Prostate gland (tissue), 2 donors: ENCODE results near the gene APBA1. TPM values are rescaled to one million over a fixed set of nuclear protein-coding genes. Genes with fewer than 3 reads are reported as not detected.

Source experiments
- DNase-seq: peaks from one replicate; pipeline ENCODE4 v3.0.0-alpha.2; 2019; ENCODE audit warnings: low spot score
- H3K27ac ChIP-seq, 2 donors: fragments of 200-600 bp; sonication (generic); 2 replicates each; pipeline ENCODE4 v1.5.1; 2017 to 2019
- H3K27me3 ChIP-seq: fragments of 200-600 bp; sonication (generic); replicated peaks from 2 replicates; pipeline ENCODE4 v1.5.1; 2019; ENCODE audit not compliant: insufficient read depth
- H3K36me3 ChIP-seq, 2 donors: fragments of 200-600 bp; sonication (generic); 1 replicate in 1 of 2; 2 replicates in 1 of 2; pipeline versions ENCODE4 v1.5.1 to v1.8.1; 2017 to 2019
- H3K4me1 ChIP-seq: fragments of 200-600 bp; sonication (generic); replicated peaks from 2 replicates; pipeline ENCODE4 v1.5.1; 2019
- H3K4me3 ChIP-seq, 2 donors: fragments of 200-600 bp; sonication (generic); 2 replicates each; pipeline ENCODE4 v1.5.1; 2017 to 2019
- H3K9me3 ChIP-seq: fragments of 200-600 bp; sonication (generic); 2 replicates; pipeline ENCODE4 v1.5.1; 2017
- CTCF ChIP-seq, 4 experiments: fragments of 200-600 bp in 2 of 4; fragments of 450-650 bp in 2 of 4; sonication (generic) in 2 of 4; IDR thresholded peaks; 1 replicate in 3 of 4; 2 replicates in 1 of 4; pipeline ENCODE4 v1.5.1; 2016 to 2019; ENCODE audit warnings: antibody characterized with exemption in 4 of 4, mild to moderate bottlenecking in 2 of 4, moderate library complexity in 2 of 4
- POLR2A ChIP-seq: fragments of 450-650 bp; IDR thresholded peaks from one replicate; pipeline ENCODE4 v1.6.1; 2016; ENCODE audit warnings: antibody characterized with exemption, mild to moderate bottlenecking
- POLR2AphosphoS5 ChIP-seq: sonication (generic); formaldehyde crosslinking; IDR thresholded peaks from one replicate; pipeline ENCODE4 v1.6.1; 2017; ENCODE audit warnings: antibody characterized with exemption
- WGBS: methylation state at CpG from one replicate; pipeline ENCODE4 v1.1.5; 2018; 5-methylcytosine and 5-hydroxymethylcytosine counted together
- intact Hi-C: fragments of 100-400 bp; cut with DNase I; formaldehyde crosslinking; loops from one replicate; pipeline ENCODE4 v1.14.2; 2022
- total RNA-seq, 2 donors: library from RNA; depleted of rRNA; stranded (reverse); fragments of >200 nt; gene quantifications; one replicate each; pipeline ENCODE4 v1.1.0, GENCODE V29; 2016

Gene APBA1
- total RNA-seq, 2 donors from 2014 or later: 2.2 to 7.5 TPM

- no peak for DNase-seq
- Histone ChIP-seq H3K9me3 (no peaks in the 10 kb centered on the region), H3K27ac (no peak overlapping the region), H3K4me1 (no peaks in the 10 kb centered on the region), H3K4me3 (no peak overlapping the region), H3K36me3 (no peaks in the 10 kb centered on the region), H3K27me3 (no peaks in the 10 kb centered on the region)
- no peak for TF ChIP-seq POLR2AphosphoS5
- TF ChIP-seq CTCF (IDR thresholded peaks at IDR 0.05): no peak
- TF ChIP-seq POLR2A: no peak
- WGBS: 60% methylated on average over 1 of the region's 1 CpG
- intact Hi-C loops: no loop called here
Measured at GRCh38 chr9:69468380-69468779, 203.8 kb downstream of the APBA1 start.

GRCh38 chr9:69466151-69466550, 206.0 kb downstream of the APBA1 start:
- no peaks in the 10 kb centered on the region for H3K9me3 ChIP-seq
- WGBS: 77% methylated on average over 8 of the region's 8 CpGs
- intact Hi-C loops: no loop called here
- H3K4me1 ChIP-seq: no peaks in the 10 kb centered on the region
- no peak overlapping the region for H3K27ac ChIP-seq
- DNase-seq: no peak
- no peak overlapping the region for H3K4me3 ChIP-seq
- TF ChIP-seq CTCF (IDR thresholded peaks at IDR 0.05) (no peak), POLR2A (no peak), POLR2AphosphoS5 (no peak)
- H3K36me3 ChIP-seq: no peaks in the 10 kb centered on the region
- no peaks in the 10 kb centered on the region for H3K27me3 ChIP-seq

- no peak for TF ChIP-seq CTCF (IDR thresholded peaks at IDR 0.05)
- TF ChIP-seq POLR2AphosphoS5: peak; percentile 10
Measured at GRCh38 chr9:69465473-69465872, 206.7 kb downstream of the APBA1 start.

GRCh38 chr9:69463497-69464068, 208.6 kb downstream of the APBA1 start:
- H3K27me3 ChIP-seq: no peaks in the 10 kb centered on the region
- H3K4me3 ChIP-seq: no peak overlapping the region
- no peaks in the 10 kb centered on the region for H3K4me1 ChIP-seq
- H3K9me3 ChIP-seq: no peaks in the 10 kb centered on the region
- intact Hi-C loops: no loop called here
- no peak overlapping the region for H3K27ac ChIP-seq
- no peaks in the 10 kb centered on the region for H3K36me3 ChIP-seq
- WGBS: 64% methylated on average over 11 of the region's 11 CpGs
- DNase-seq: no peak
- TF ChIP-seq POLR2A (no peak), POLR2AphosphoS5 (no peak), CTCF (IDR thresholded peaks at IDR 0.05) (no peak)

More at GRCh38 chr9:69465473-69465872, 206.7 kb downstream of the APBA1 start:
- no peak for DNase-seq
- H3K27ac ChIP-seq: no peak overlapping the region
- H3K4me3 ChIP-seq: no peak overlapping the region
- no peaks in the 10 kb centered on the region for H3K4me1 ChIP-seq
- no peaks in the 10 kb centered on the region for H3K27me3 ChIP-seq
- H3K9me3 ChIP-seq: no peaks in the 10 kb centered on the region
- intact Hi-C loops: no loop called here
- no peaks in the 10 kb centered on the region for H3K36me3 ChIP-seq
- WGBS: 28% methylated on average over 3 of the region's 3 CpGs

- Histone ChIP-seq H3K27ac (no peak overlapping the region), H3K27me3 (no peaks in the 10 kb centered on the region), H3K4me3 (no peak overlapping the region), H3K36me3 (no peaks in the 10 kb centered on the region), H3K9me3 (no peaks in the 10 kb centered on the region), H3K4me1 (no peaks in the 10 kb centered on the region)
- intact Hi-C loops: no loop called here
- no peak for DNase-seq
- WGBS: 93% methylated on average over 4 of the region's 4 CpGs
- TF ChIP-seq POLR2A (no peak), POLR2AphosphoS5 (no peak), CTCF (IDR thresholded peaks at IDR 0.05) (no peak)
Measured at GRCh38 chr9:69462394-69462793, 209.8 kb downstream of the APBA1 start.
